ENCODE data around the gene PANK1. TPM values are rescaled to one million over a fixed set of nuclear protein-coding genes. Genes with fewer than 3 reads are reported as not detected.

The PANK1 gene
- polyA plus RNA-seq, 1 experiment: 4.2 TPM

DNA sequence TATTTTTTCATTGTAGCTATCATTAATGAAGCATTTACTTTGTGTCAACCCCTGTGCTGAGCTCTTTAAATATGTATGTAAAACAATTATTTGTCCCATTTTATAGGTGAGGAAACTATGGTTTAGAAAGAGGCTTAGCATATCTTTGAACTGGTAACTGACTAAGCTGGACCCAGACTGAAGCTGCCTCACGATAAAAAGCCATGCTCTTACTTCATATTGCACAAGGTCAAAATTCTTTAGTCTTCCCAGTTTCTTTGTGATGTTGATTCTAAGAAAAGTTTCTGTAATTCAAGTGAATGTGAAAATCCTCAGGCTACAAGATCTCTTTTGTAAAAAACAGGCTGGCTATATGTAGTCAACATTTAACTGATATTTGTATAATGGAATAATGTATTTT, 63.0 kb downstream of the PANK1 start:
- ChIA-PET POLR2A (no interaction called here), CTCF (no interaction called here)
- Histone ChIP-seq H3K36me3 (ENCODE audit: control insufficient read depth, insufficient read depth, low read length) (no peaks in the 10 kb centered on the region), H3K4me3 (ENCODE audit: low read depth, low read length) (no peak overlapping the region), H3K27me3 (ENCODE audit: control insufficient read depth, insufficient read depth, low read length) (no peaks in the 10 kb centered on the region)
- no peak for DNase-seq (ENCODE audit: low read depth)
- TF ChIP-seq, protein P1, sequence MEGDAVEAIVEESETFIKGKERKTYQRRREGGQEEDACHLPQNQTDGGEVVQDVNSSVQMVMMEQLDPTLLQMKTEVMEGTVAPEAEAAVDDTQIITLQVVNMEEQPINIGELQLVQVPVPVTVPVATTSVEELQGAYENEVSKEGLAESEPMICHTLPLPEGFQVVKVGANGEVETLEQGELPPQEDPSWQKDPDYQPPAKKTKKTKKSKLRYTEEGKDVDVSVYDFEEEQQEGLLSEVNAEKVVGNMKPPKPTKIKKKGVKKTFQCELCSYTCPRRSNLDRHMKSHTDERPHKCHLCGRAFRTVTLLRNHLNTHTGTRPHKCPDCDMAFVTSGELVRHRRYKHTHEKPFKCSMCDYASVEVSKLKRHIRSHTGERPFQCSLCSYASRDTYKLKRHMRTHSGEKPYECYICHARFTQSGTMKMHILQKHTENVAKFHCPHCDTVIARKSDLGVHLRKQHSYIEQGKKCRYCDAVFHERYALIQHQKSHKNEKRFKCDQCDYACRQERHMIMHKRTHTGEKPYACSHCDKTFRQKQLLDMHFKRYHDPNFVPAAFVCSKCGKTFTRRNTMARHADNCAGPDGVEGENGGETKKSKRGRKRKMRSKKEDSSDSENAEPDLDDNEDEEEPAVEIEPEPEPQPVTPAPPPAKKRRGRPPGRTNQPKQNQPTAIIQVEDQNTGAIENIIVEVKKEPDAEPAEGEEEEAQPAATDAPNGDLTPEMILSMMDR (IDR thresholded peaks at IDR 0.05; ENCODE audit: insufficient read depth, low read depth, low read length): no peak

DNA sequence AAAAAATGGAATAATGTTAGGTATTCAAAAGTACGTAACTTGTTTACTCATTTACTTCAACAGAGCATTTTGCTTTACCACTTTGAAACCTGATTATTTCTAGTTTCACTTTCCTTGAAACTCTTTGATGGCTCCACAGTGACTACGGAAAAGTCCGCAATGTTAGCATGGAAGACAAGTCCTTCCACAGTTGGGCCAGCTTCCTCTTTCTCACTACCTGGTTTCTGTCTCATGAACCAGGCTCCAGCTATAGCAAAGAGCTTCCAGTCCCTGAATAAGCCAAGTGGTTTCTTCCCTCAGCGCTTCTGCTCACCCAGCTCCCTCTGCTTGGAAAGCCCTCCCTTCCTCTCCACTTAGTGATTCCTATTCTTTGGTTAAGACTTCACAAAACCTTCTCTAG, 64.8 kb downstream of the PANK1 start:
- H3K4me3 ChIP-seq (ENCODE audit: low read depth, low read length): no peak overlapping the region
- no peaks in the 10 kb centered on the region for H3K36me3 ChIP-seq (ENCODE audit: control insufficient read depth, insufficient read depth, low read length)
- POLR2A ChIA-PET: no interaction called here
- TF ChIP-seq, protein P1 (IDR thresholded peaks at IDR 0.05; ENCODE audit: insufficient read depth, low read depth, low read length): no peak
- DNase-seq (ENCODE audit: low read depth): no peak
- CTCF ChIA-PET: interaction anchor here (1.0 to 1.2 kb wide), 3 partner anchors 9 to 49 kb away, joined by 3 to 4 read pairs (median 3); no protein-coding TSS in a partner anchor
- H3K27me3 ChIP-seq (ENCODE audit: control insufficient read depth, insufficient read depth, low read length): no peaks in the 10 kb centered on the region

DNA sequence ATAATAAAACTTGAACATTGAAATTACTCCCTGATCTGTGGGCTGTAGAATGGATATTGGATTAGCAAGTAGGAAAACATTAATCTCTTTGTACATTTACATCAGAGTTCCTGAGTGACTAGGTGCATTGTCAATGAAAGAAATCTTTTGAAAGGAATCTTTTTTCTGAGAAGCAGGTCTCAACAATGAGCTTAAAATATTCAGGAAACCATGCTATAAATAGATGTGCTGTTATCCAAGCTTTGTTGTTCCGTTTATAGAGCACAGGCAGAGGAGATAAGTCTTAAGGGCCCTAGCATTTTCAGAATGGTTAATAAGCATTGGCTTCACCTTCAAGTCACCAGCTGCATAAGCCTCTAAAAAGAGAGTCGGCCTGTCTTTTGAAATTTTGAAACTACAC, 68.3 kb downstream of the PANK1 start:
- no peak for DNase-seq (ENCODE audit: low read depth)
- CTCF ChIA-PET: interaction anchor here (1.1 kb wide), 1 partner anchor 12 kb away, joined by 3 read pairs; no protein-coding TSS in a partner anchor
- POLR2A ChIA-PET: no interaction called here
- Histone ChIP-seq H3K4me3 (ENCODE audit: low read depth, low read length) (no peak overlapping the region), H3K36me3 (ENCODE audit: control insufficient read depth, insufficient read depth, low read length) (no peaks in the 10 kb centered on the region), H3K27me3 (ENCODE audit: control insufficient read depth, insufficient read depth, low read length) (no peaks in the 10 kb centered on the region)
- TF ChIP-seq, protein P1 (IDR thresholded peaks at IDR 0.05; ENCODE audit: insufficient read depth, low read depth, low read length): no peak

DNA sequence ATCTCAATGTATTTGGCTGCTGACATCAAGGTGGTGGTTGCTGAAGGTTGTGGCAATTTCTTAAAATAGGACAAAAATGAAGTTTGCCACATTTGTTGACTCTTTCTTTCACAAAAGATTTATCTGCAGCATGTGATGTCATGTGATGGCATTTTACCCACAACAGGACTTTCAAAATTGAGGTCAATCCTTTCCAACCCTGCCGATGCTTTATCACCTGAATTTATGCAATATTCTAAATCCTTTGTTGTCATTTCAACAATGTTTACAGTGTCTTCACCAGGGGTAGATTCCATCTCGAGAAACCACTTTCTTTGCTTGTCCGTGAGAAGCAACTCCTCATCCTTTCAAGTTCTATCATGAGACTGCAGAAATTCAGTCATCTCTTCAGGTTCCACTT, 69.0 kb downstream of the PANK1 start:
- TF ChIP-seq, protein P1 (IDR thresholded peaks at IDR 0.05; ENCODE audit: insufficient read depth, low read depth, low read length): no peak
- Histone ChIP-seq H3K36me3 (ENCODE audit: control insufficient read depth, insufficient read depth, low read length) (no peaks in the 10 kb centered on the region), H3K27me3 (ENCODE audit: control insufficient read depth, insufficient read depth, low read length) (no peaks in the 10 kb centered on the region), H3K4me3 (ENCODE audit: low read depth, low read length) (no peak overlapping the region)
- no peak for DNase-seq (ENCODE audit: low read depth)
- ChIA-PET CTCF (no interaction called here), POLR2A (no interaction called here)

DNA sequence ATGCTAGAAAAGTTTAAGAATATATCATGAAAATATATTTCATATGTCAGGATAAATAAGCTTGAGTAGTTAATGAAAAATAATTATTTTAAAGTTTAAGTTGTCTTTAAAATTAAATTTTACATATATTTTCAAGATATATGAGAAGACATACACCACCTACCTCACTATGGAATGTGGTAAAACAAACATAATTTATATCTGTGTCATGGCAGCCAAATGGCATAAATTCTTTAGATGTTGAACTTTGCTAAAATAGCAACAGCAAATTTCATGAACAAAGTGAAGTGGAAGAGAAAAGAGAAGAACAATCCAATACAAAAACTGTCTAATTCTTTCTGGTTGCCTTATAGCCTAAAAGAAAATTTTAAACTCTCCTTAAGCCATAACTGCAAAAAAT, 70.0 kb downstream of the PANK1 start:
- POLR2A ChIA-PET: no interaction called here
- H3K27me3 ChIP-seq (ENCODE audit: control insufficient read depth, insufficient read depth, low read length): no peaks in the 10 kb centered on the region
- CTCF ChIA-PET: no interaction called here
- no peak for DNase-seq (ENCODE audit: low read depth)
- H3K36me3 ChIP-seq (ENCODE audit: control insufficient read depth, insufficient read depth, low read length): no peaks in the 10 kb centered on the region
- TF ChIP-seq, protein P1 (IDR thresholded peaks at IDR 0.05; ENCODE audit: insufficient read depth, low read depth, low read length): no peak
- H3K4me3 ChIP-seq (ENCODE audit: low read depth, low read length): no peak overlapping the region

Measured in BJ (cell line).